Right lobe of liver (tissue), 4 donors: ENCODE measurements around the gene CNPPD1.

Experiments used
- CTCF ChIP-seq, 4 donors: fragments of 200-600 bp in 3 of 4; fragments of 450-650 bp in 1 of 4; IDR thresholded peaks; one replicate each; pipeline versions ENCODE4 v1.5.1 to v1.8.0; 2016 to 2022; ENCODE audit warnings: antibody characterized with exemption in 4 of 4, mild to moderate bottlenecking in 2 of 4
- POLR2A ChIP-seq: fragments of 450-650 bp; IDR thresholded peaks from one replicate; pipeline ENCODE4 v1.6.1; 2017; ENCODE audit warnings: antibody characterized with exemption, mild to moderate bottlenecking
- donor health status: DM: no; HTN: no; CAD: no.
- donor health status: DM: no; HTN: no; CAD: no.
- donor health status: DM: no; HTN: yes; CAD: no.

GRCh38 chr2:219125886-219126270 lies 50.8 kb downstream of the CNPPD1 start:
- no peak for TF ChIP-seq CTCF (IDR thresholded peaks at IDR 0.05)
- no peak for TF ChIP-seq POLR2A
